Adrenal gland (tissue), 5 donors: ENCODE results near the gene MAVS.
"Not testable (repeated sequence)": the region's sequence is repeated elsewhere in the genome, so short reads cannot be mapped to it uniquely, and the experiment has no call there.

Experiments
- CTCF ChIP-seq, 6 experiments: fragments of 450-650 bp in 4 of 6; fragments of 200-600 bp in 2 of 6; sonication (generic) in 1 of 6; IDR thresholded peaks; 1 replicate in 5 of 6; 2 replicates in 1 of 6; pipeline versions ENCODE4 v1.5.1 to v1.8.0; 2016 to 2021; ENCODE audit warnings: antibody characterized with exemption in 6 of 6, mild to moderate bottlenecking in 2 of 6, moderate library complexity in 1 of 6
- POLR2A ChIP-seq, 2 donors: fragments of 450-650 bp; IDR thresholded peaks; one replicate each; pipeline ENCODE4 v1.6.1; 2017; ENCODE audit warnings: antibody characterized with exemption in 2 of 2, mild to moderate bottlenecking in 2 of 2, moderate library complexity in 1 of 2
- donor health status: DM: no; HTN: no; CAD: no.

GRCh38 chr20:3843990-3844619 is 2.5 kb upstream of the MAVS start:
- TF ChIP-seq POLR2A, CTCF (IDR thresholded peaks at IDR 0.05): not testable (repeated sequence)
